ENCODE measurements around the gene SERP1.

GRCh38 chr3:150504483-150504882 is 41.8 kb downstream of the SERP1 start:
- TF ChIP-seq CTCF (IDR thresholded peaks at IDR 0.05 in 4 of 5, conservative IDR thresholded peaks at IDR 0.05 in 1 of 5) (no peak), POLR2A (IDR thresholded peaks at IDR 0.05) (no peak)

Data from gastrocnemius medialis (tissue), 4 donors.